Vagina (tissue), 2 donors: ENCODE data around the gene SGTA. TPM values are rescaled to one million over a fixed set of nuclear protein-coding genes. Genes with fewer than 3 reads are reported as not detected.

Experiments used
- DNase-seq, 2 donors: peaks; one replicate each; pipeline ENCODE4 v3.0.0-alpha.2; 2017; ENCODE audit errors: extremely low spot score in 2 of 2
- H3K27ac ChIP-seq: fragments of 200-600 bp; sonication (generic); one replicate; pipeline ENCODE4 v1.5.1; 2019
- H3K27me3 ChIP-seq: fragments of 200-600 bp; sonication (generic); one replicate; pipeline ENCODE4 v1.5.1; 2019
- H3K36me3 ChIP-seq, 2 donors: fragments of 200-600 bp; sonication (generic); one replicate each; pipeline ENCODE4 v1.5.1; 2017 to 2019
- H3K4me1 ChIP-seq: fragments of 200-600 bp; sonication (generic); one replicate; pipeline ENCODE4 v1.5.1; 2019
- H3K4me3 ChIP-seq, 2 donors: fragments of 200-600 bp; sonication (generic); 1 replicate in 1 of 2; 2 replicates in 1 of 2; pipeline ENCODE4 v1.5.1; 2016 to 2019
- H3K9me3 ChIP-seq: fragments of 200-600 bp; sonication (generic); one replicate; pipeline ENCODE4 v1.5.1; 2019
- CTCF ChIP-seq, 3 experiments: fragments of 450-650 bp in 2 of 3; fragments of 200-600 bp in 1 of 3; sonication (generic) in 1 of 3; IDR thresholded peaks; one replicate each; pipeline ENCODE4 v1.5.1; 2017 to 2019; ENCODE audit warnings: antibody characterized with exemption in 3 of 3, mild to moderate bottlenecking in 2 of 3, moderate library complexity in 2 of 3
- POLR2A ChIP-seq, 2 donors: fragments of 450-650 bp; IDR thresholded peaks; one replicate each; pipeline ENCODE4 v1.6.1; 2017; ENCODE audit warnings: antibody characterized with exemption in 2 of 2, mild to moderate bottlenecking in 2 of 2, moderate library complexity in 2 of 2
- POLR2AphosphoS5 ChIP-seq, 2 donors: sonication (generic); formaldehyde crosslinking; IDR thresholded peaks; one replicate each; pipeline ENCODE4 v1.9.0; 2017; ENCODE audit warnings: antibody characterized with exemption in 2 of 2, mild to moderate bottlenecking in 2 of 2, low read depth in 1 of 2; ENCODE audit not compliant: insufficient read depth in 1 of 2
- intact Hi-C: fragments of 100-400 bp; cut with DNase I; formaldehyde crosslinking; loops from one replicate; pipeline ENCODE4 v1.15.1; 2023
- total RNA-seq: library from RNA; depleted of rRNA; stranded (reverse); fragments of >200 nt; gene quantifications from one replicate; pipeline ENCODE4 v1.2.3, GENCODE V29; 2016

The SGTA gene
- total RNA-seq, 1 donor from 2014 or later, result 58.4 TPM

- Histone ChIP-seq H3K9me3 (no peaks in the 10 kb centered on the region), H3K4me1 (no peaks in the 10 kb centered on the region), H3K4me3 (no peak overlapping the region), H3K36me3 (peaks cover 0 to 17% of the 10 kb centered on the region in 2 donors), H3K27me3 (no peaks in the 10 kb centered on the region), H3K27ac (no peak overlapping the region)
- DNase-seq, result no peak
- TF ChIP-seq CTCF (IDR thresholded peaks at IDR 0.05) (no peak), POLR2A (IDR thresholded peaks at IDR 0.05) (no peak), POLR2AphosphoS5 (IDR thresholded peaks at IDR 0.05; ENCODE audit: insufficient read depth in 1 of 2, low read depth in 1 of 2) (no peak)
- intact Hi-C loops, result no loop called here
These were observed 29.6 kb upstream of the SGTA start for GRCh38 chr19:2812414-2813234.

GRCh38 chr19:2811735-2812413, 28.8 kb upstream of the SGTA start:
- no peak for TF ChIP-seq CTCF (IDR thresholded peaks at IDR 0.05)
- TF ChIP-seq POLR2A (IDR thresholded peaks at IDR 0.05), result no peak
- no peak for TF ChIP-seq POLR2AphosphoS5 (IDR thresholded peaks at IDR 0.05; ENCODE audit: insufficient read depth in 1 of 2, low read depth in 1 of 2)
- intact Hi-C loops, result no loop called here
- H3K4me1 ChIP-seq, result no peaks in the 10 kb centered on the region
- DNase-seq, result no peak
- no peak overlapping the region for H3K4me3 ChIP-seq
- peaks cover 0 to 24% of the 10 kb centered on the region in 2 donors for H3K36me3 ChIP-seq
- no peaks in the 10 kb centered on the region for H3K9me3 ChIP-seq
- no peak overlapping the region for H3K27ac ChIP-seq
- no peaks in the 10 kb centered on the region for H3K27me3 ChIP-seq

GRCh38 chr19:2811221-2811722, 28.2 kb upstream of the SGTA start:
- H3K4me1 ChIP-seq, result no peaks in the 10 kb centered on the region
- H3K4me3 ChIP-seq, result no peak overlapping the region
- H3K9me3 ChIP-seq, result no peaks in the 10 kb centered on the region
- intact Hi-C loops, result no loop called here
- TF ChIP-seq POLR2A (IDR thresholded peaks at IDR 0.05), result no peak
- no peak for TF ChIP-seq CTCF (IDR thresholded peaks at IDR 0.05)
- TF ChIP-seq POLR2AphosphoS5 (IDR thresholded peaks at IDR 0.05; ENCODE audit: insufficient read depth in 1 of 2, low read depth in 1 of 2), result no peak
- no peaks in the 10 kb centered on the region for H3K27me3 ChIP-seq
- H3K27ac ChIP-seq, result no peak overlapping the region
- no peak for DNase-seq
- H3K36me3 ChIP-seq, result peaks cover 0 to 25% of the 10 kb centered on the region in 2 donors

GRCh38 chr19:2810141-2811091, 27.3 kb upstream of the SGTA start:
- H3K36me3 ChIP-seq, result peaks cover 0 to 27% of the 10 kb centered on the region in 2 donors

More at GRCh38 chr19:2810141-2811091, 27.3 kb upstream of the SGTA start:
- H3K9me3 ChIP-seq, result no peaks in the 10 kb centered on the region
- no peaks in the 10 kb centered on the region for H3K27me3 ChIP-seq
- no peak for DNase-seq
- no peak overlapping the region for H3K4me3 ChIP-seq
- intact Hi-C loops, result no loop called here
- no peak overlapping the region for H3K27ac ChIP-seq
- no peaks in the 10 kb centered on the region for H3K4me1 ChIP-seq
- no peak for TF ChIP-seq CTCF (IDR thresholded peaks at IDR 0.05)
